Measurements from ENCODE around the gene BCAS2. TPM values are rescaled to one million over a fixed set of nuclear protein-coding genes. Genes with fewer than 3 reads are reported as not detected.

Gene BCAS2
- total RNA-seq, 1 experiment from 2014 or later, result 30.7 TPM

GRCh38 chr1:114607223-114607622, 25.8 kb upstream of the BCAS2 start:
- CTCF ChIA-PET, result no interaction called here
- no peak for TF ChIP-seq CTCF (IDR thresholded peaks at IDR 0.05; ENCODE audit: unreplicated experiment)
- Mint-ChIP-seq H3K4me1 (ENCODE audit: low read depth, unreplicated experiment) (no peaks in the 10 kb centered on the region), H3K27me3 (ENCODE audit: unreplicated experiment) (no peaks in the 10 kb centered on the region), H3K4me3 (ENCODE audit: low read depth, unreplicated experiment) (no peak overlapping the region), H3K9me3 (ENCODE audit: low read depth, unreplicated experiment) (no peaks in the 10 kb centered on the region), H3K36me3 (ENCODE audit: insufficient read depth, unreplicated experiment) (no peaks in the 10 kb centered on the region), H3K27ac (ENCODE audit: unreplicated experiment) (no peak overlapping the region)
- intact Hi-C loops (cut with micrococcal nuclease; ENCODE audit: unreplicated experiment), result no loop called here
- BruUV-seq (replicated peaks), result no TSS peak
- no peak for DNase-seq

GRCh38 chr1:114597949-114598348, 16.5 kb upstream of the BCAS2 start:
- no peaks in the 10 kb centered on the region for H3K27me3 Mint-ChIP-seq (ENCODE audit: unreplicated experiment)
- no peak overlapping the region for H3K4me3 Mint-ChIP-seq (ENCODE audit: low read depth, unreplicated experiment)
- no peaks in the 10 kb centered on the region for H3K4me1 Mint-ChIP-seq (ENCODE audit: low read depth, unreplicated experiment)
- intact Hi-C loops (cut with micrococcal nuclease; ENCODE audit: unreplicated experiment), result no loop called here
- TF ChIP-seq CTCF (IDR thresholded peaks at IDR 0.05; ENCODE audit: unreplicated experiment), result no peak
- BruUV-seq (replicated peaks), result no TSS peak
- no peaks in the 10 kb centered on the region for H3K9me3 Mint-ChIP-seq (ENCODE audit: low read depth, unreplicated experiment)
- DNase-seq, result no peak
- CTCF ChIA-PET, result no interaction called here
- H3K36me3 Mint-ChIP-seq (ENCODE audit: insufficient read depth, unreplicated experiment), result no peaks in the 10 kb centered on the region
- no peak overlapping the region for H3K27ac Mint-ChIP-seq (ENCODE audit: unreplicated experiment)

GRCh38 chr1:114595602-114596001, 14.2 kb upstream of the BCAS2 start:
- no TSS peak for BruUV-seq (replicated peaks)
- intact Hi-C loops (cut with micrococcal nuclease; ENCODE audit: unreplicated experiment), result no loop called here
- CTCF ChIA-PET, result no interaction called here
- H3K9me3 Mint-ChIP-seq (ENCODE audit: low read depth, unreplicated experiment), result no peaks in the 10 kb centered on the region
- no peaks in the 10 kb centered on the region for H3K4me1 Mint-ChIP-seq (ENCODE audit: low read depth, unreplicated experiment)
- DNase-seq, result no peak
- no peaks in the 10 kb centered on the region for H3K36me3 Mint-ChIP-seq (ENCODE audit: insufficient read depth, unreplicated experiment)
- H3K27ac Mint-ChIP-seq (ENCODE audit: unreplicated experiment), result no peak overlapping the region
- H3K27me3 Mint-ChIP-seq (ENCODE audit: unreplicated experiment), result no peaks in the 10 kb centered on the region
- TF ChIP-seq CTCF (IDR thresholded peaks at IDR 0.05; ENCODE audit: unreplicated experiment), result no peak
- no peak overlapping the region for H3K4me3 Mint-ChIP-seq (ENCODE audit: low read depth, unreplicated experiment)

GRCh38 chr1:114594046-114594445, 12.6 kb upstream of the BCAS2 start:
- no peak for DNase-seq
- intact Hi-C loops (cut with micrococcal nuclease; ENCODE audit: unreplicated experiment), result no loop called here
- CTCF ChIA-PET, result no interaction called here
- no peaks in the 10 kb centered on the region for H3K36me3 Mint-ChIP-seq (ENCODE audit: insufficient read depth, unreplicated experiment)
- no peak overlapping the region for H3K27ac Mint-ChIP-seq (ENCODE audit: unreplicated experiment)
- no TSS peak for BruUV-seq (replicated peaks)
- H3K4me1 Mint-ChIP-seq (ENCODE audit: low read depth, unreplicated experiment), result no peaks in the 10 kb centered on the region
- H3K27me3 Mint-ChIP-seq (ENCODE audit: unreplicated experiment), result no peaks in the 10 kb centered on the region
- H3K4me3 Mint-ChIP-seq (ENCODE audit: low read depth, unreplicated experiment), result no peak overlapping the region
- no peak for TF ChIP-seq CTCF (IDR thresholded peaks at IDR 0.05; ENCODE audit: unreplicated experiment)
- H3K9me3 Mint-ChIP-seq (ENCODE audit: low read depth, unreplicated experiment), result no peaks in the 10 kb centered on the region
